Testis (tissue), 2 donors: ENCODE measurements around the gene FER1L5.

ENCODE experiments used
- POLR2A ChIP-seq: fragments of 450-650 bp; IDR thresholded peaks from one replicate; pipeline ENCODE4 v1.6.1; 2017; ENCODE audit warnings: antibody characterized with exemption, mild to moderate bottlenecking, moderate library complexity
- TF ChIP-seq, protein P1 (sequence below), 3 experiments: fragments of 450-650 bp in 2 of 3; fragments of 200-600 bp in 1 of 3; sonication (generic) in 1 of 3; IDR thresholded peaks; one replicate each; pipeline ENCODE4 v1.5.1; 2016 to 2019; ENCODE audit warnings: antibody characterized with exemption in 3 of 3, mild to moderate bottlenecking in 2 of 3, moderate library complexity in 1 of 3

DNA sequence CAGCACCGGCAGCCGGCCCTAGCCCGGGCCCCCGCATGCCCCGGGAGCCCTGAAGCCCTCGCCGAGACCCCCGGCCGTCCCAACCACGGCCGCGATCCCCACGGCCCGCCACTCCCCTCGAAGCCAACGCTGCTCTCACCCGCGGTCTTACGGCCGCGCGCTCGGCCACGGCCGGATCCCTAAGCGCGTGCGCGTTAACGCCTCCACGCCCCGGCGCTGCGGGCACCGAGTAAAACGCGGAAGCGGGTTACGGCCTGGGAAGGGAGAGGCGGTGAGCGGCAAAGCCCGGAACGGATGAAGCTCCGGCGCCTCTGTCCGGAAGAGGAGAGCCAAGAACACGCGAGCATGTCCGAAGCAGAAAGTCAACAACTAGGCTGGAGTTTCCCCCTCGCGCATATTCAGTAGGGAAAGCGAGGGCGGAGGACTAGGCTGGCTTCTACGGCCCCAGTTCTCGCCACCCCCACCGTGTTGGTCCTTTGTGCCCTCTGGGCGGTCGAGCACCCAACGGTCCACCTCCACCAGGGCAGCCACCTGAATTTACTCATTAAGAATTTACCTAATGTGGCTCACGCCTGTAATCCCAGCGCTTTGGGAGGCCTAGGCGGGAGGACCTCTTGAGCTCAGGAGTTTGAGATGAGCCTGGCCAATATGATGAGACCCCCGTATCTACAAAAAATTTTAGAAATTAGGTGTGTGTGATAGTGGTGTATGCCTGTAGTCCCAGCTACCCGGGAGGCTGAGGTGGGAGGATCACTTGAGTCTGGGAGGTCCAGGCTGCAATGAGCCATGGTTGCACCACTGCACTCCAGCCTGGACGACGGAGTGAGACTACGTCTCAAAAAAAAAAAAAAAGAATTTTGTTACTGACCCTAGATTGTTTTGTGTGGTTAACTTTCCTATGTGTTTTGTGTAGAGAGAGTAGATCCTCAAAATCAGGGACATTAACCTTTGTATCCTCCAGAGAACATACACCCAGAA is 4.1 kb upstream of the FER1L5 start, which contains the start of gene KANSL3:
- TF ChIP-seq, protein P1, sequence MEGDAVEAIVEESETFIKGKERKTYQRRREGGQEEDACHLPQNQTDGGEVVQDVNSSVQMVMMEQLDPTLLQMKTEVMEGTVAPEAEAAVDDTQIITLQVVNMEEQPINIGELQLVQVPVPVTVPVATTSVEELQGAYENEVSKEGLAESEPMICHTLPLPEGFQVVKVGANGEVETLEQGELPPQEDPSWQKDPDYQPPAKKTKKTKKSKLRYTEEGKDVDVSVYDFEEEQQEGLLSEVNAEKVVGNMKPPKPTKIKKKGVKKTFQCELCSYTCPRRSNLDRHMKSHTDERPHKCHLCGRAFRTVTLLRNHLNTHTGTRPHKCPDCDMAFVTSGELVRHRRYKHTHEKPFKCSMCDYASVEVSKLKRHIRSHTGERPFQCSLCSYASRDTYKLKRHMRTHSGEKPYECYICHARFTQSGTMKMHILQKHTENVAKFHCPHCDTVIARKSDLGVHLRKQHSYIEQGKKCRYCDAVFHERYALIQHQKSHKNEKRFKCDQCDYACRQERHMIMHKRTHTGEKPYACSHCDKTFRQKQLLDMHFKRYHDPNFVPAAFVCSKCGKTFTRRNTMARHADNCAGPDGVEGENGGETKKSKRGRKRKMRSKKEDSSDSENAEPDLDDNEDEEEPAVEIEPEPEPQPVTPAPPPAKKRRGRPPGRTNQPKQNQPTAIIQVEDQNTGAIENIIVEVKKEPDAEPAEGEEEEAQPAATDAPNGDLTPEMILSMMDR (IDR thresholded peaks at IDR 0.05) = peak in 2 of 3 experiments; percentile 17 to 49
- peak; percentile 78 for TF ChIP-seq POLR2A
